Measurements from ENCODE around the gene ACSF2.
"Not testable (repeated sequence)": the region's sequence is repeated elsewhere in the genome, so short reads cannot be mapped to it uniquely, and the experiment has no call there.

Gene ACSF2

GRCh38 chr17:50424246-50424995, 1.6 kb upstream of the ACSF2 start:
- no peak overlapping the region for H3K9ac ChIP-seq (ENCODE audit: low read depth, low read length)
- no peaks in the 10 kb centered on the region for H3K36me3 ChIP-seq (ENCODE audit: insufficient read depth, low read length)
- H3K4me1 ChIP-seq (ENCODE audit: insufficient read depth, low read length), result peaks cover 7% of the 10 kb centered on the region; the same call in 1 of the 2 replicates
- H3K9me3 ChIP-seq (ENCODE audit: control insufficient read depth, insufficient read depth, low read length), result no peaks in the 10 kb centered on the region

GRCh38 chr17:50424996-50425681, 879 bp upstream of the ACSF2 start:
- no peaks in the 10 kb centered on the region for H3K9me3 ChIP-seq (ENCODE audit: control insufficient read depth, insufficient read depth, low read length)
- peaks cover 7% of the 10 kb centered on the region; the same call in 1 of the 2 replicates for H3K4me1 ChIP-seq (ENCODE audit: insufficient read depth, low read length)
- H3K36me3 ChIP-seq (ENCODE audit: insufficient read depth, low read length), result no peaks in the 10 kb centered on the region
- peak overlapping the region; percentile 73 for H3K9ac ChIP-seq (ENCODE audit: low read depth, low read length)

GRCh38 chr17:50426472-50426782, 409 bp downstream of the ACSF2 start:
- Histone ChIP-seq H3K4me1 (ENCODE audit: insufficient read depth, low read length) (peaks cover 13% of the 10 kb centered on the region; the same call in 1 of the 2 replicates), H3K9me3 (ENCODE audit: control insufficient read depth, insufficient read depth, low read length) (no peaks in the 10 kb centered on the region), H3K9ac (ENCODE audit: low read depth, low read length) (peak overlapping the region; percentile 73), H3K36me3 (ENCODE audit: insufficient read depth, low read length) (no peaks in the 10 kb centered on the region)

GRCh38 chr17:50426814-50427787, 1.1 kb downstream of the ACSF2 start:
- peak overlapping the region; percentile 73 for H3K9ac ChIP-seq (ENCODE audit: low read depth, low read length)
- H3K36me3 ChIP-seq (ENCODE audit: insufficient read depth, low read length), result no peaks in the 10 kb centered on the region
- peaks cover 14% of the 10 kb centered on the region; the same call in 1 of the 2 replicates for H3K4me1 ChIP-seq (ENCODE audit: insufficient read depth, low read length)
- H3K9me3 ChIP-seq (ENCODE audit: control insufficient read depth, insufficient read depth, low read length), result no peaks in the 10 kb centered on the region

- peaks cover 14% of the 10 kb centered on the region; the same call in 1 of the 2 replicates for H3K4me1 ChIP-seq (ENCODE audit: insufficient read depth, low read length)
- H3K9ac ChIP-seq (ENCODE audit: low read depth, low read length); H3K9me3 ChIP-seq (ENCODE audit: control insufficient read depth, insufficient read depth, low read length); H3K36me3 ChIP-seq (ENCODE audit: insufficient read depth, low read length): not testable (repeated sequence)
These were observed 2.1 kb downstream of the ACSF2 start for GRCh38 chr17:50428126-50428525.

- no peaks in the 10 kb centered on the region for H3K36me3 ChIP-seq (ENCODE audit: insufficient read depth, low read length)
- H3K9ac ChIP-seq (ENCODE audit: low read depth, low read length), result no peak overlapping the region
- H3K4me1 ChIP-seq (ENCODE audit: insufficient read depth, low read length), result peaks cover 14% of the 10 kb centered on the region; the same call in 1 of the 2 replicates
- H3K9me3 ChIP-seq (ENCODE audit: control insufficient read depth, insufficient read depth, low read length), result no peaks in the 10 kb centered on the region
These were observed 2.9 kb downstream of the ACSF2 start for GRCh38 chr17:50428831-50429424.

GRCh38 chr17:50429793-50430192, 3.8 kb downstream of the ACSF2 start:
- H3K9me3 ChIP-seq (ENCODE audit: control insufficient read depth, insufficient read depth, low read length), result no peaks in the 10 kb centered on the region
- no peak overlapping the region for H3K9ac ChIP-seq (ENCODE audit: low read depth, low read length)
- H3K36me3 ChIP-seq (ENCODE audit: insufficient read depth, low read length), result no peaks in the 10 kb centered on the region
- H3K4me1 ChIP-seq (ENCODE audit: insufficient read depth, low read length), result peaks cover 14% of the 10 kb centered on the region; the same call in 1 of the 2 replicates

- no peaks in the 10 kb centered on the region for H3K36me3 ChIP-seq (ENCODE audit: insufficient read depth, low read length)
- peaks cover 14% of the 10 kb centered on the region; the same call in 1 of the 2 replicates for H3K4me1 ChIP-seq (ENCODE audit: insufficient read depth, low read length)
- H3K9me3 ChIP-seq (ENCODE audit: control insufficient read depth, insufficient read depth, low read length), result no peaks in the 10 kb centered on the region
- H3K9ac ChIP-seq (ENCODE audit: low read depth, low read length), result no peak overlapping the region; the same call in 1 of the 2 replicates
These were observed 5.0 kb downstream of the ACSF2 start for GRCh38 chr17:50430821-50431618.

GRCh38 chr17:50432125-50432762, 6.2 kb downstream of the ACSF2 start:
- Histone ChIP-seq H3K9me3 (ENCODE audit: control insufficient read depth, insufficient read depth, low read length) (no peaks in the 10 kb centered on the region), H3K4me1 (ENCODE audit: insufficient read depth, low read length) (peaks cover 12% of the 10 kb centered on the region; the same call in 1 of the 2 replicates), H3K9ac (ENCODE audit: low read depth, low read length) (no peak overlapping the region), H3K36me3 (ENCODE audit: insufficient read depth, low read length) (no peaks in the 10 kb centered on the region)

GRCh38 chr17:50437409-50437808, 11.4 kb downstream of the ACSF2 start:
- Histone ChIP-seq H3K9me3 (ENCODE audit: control insufficient read depth, insufficient read depth, low read length) (no peaks in the 10 kb centered on the region), H3K4me1 (ENCODE audit: insufficient read depth, low read length) (no peaks in the 10 kb centered on the region), H3K36me3 (ENCODE audit: insufficient read depth, low read length) (no peaks in the 10 kb centered on the region), H3K9ac (ENCODE audit: low read depth, low read length) (no peak overlapping the region)

GRCh38 chr17:50439008-50439407, 13.0 kb downstream of the ACSF2 start:
- H3K9me3 ChIP-seq (ENCODE audit: control insufficient read depth, insufficient read depth, low read length), result no peaks in the 10 kb centered on the region
- no peak overlapping the region for H3K9ac ChIP-seq (ENCODE audit: low read depth, low read length)
- no peaks in the 10 kb centered on the region for H3K36me3 ChIP-seq (ENCODE audit: insufficient read depth, low read length)
- H3K4me1 ChIP-seq (ENCODE audit: insufficient read depth, low read length), result no peaks in the 10 kb centered on the region

- no peaks in the 10 kb centered on the region for H3K36me3 ChIP-seq (ENCODE audit: insufficient read depth, low read length)
- no peaks in the 10 kb centered on the region for H3K9me3 ChIP-seq (ENCODE audit: control insufficient read depth, insufficient read depth, low read length)
- H3K4me1 ChIP-seq (ENCODE audit: insufficient read depth, low read length), result no peaks in the 10 kb centered on the region
- H3K9ac ChIP-seq (ENCODE audit: low read depth, low read length), result no peak overlapping the region
These were observed 14.3 kb downstream of the ACSF2 start for GRCh38 chr17:50440172-50440837.
